ENCODE measurements around the gene PTPRQ. TPM values are rescaled to one million over a fixed set of nuclear protein-coding genes. Genes with fewer than 3 reads are reported as not detected.

PTPRQ gene
- total and polyA plus RNA-seq, 4 donors, result 0.26 to 11.7 (median 1.4) TPM

DNA sequence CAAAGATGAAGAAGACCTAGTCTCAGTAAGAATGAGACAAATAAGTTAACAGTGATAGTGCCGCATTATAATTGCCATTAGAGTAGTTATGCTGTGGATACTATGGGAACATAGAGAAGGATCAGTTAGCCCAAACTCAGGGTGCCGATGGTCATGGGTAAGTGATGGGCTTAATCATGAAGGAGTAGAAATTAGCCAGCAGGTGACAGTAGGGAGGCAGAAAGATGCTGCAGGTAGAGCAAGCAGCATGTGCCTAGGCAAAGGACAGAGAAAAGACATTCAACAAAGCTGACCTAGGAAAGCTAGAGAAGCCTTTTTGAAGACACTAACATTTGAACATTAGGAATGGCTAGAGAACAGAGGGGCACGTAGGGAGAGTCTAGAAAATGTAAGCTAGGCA lies 30.6 kb upstream of the PTPRQ start:
- Histone ChIP-seq H3K27ac (ENCODE audit: low read depth in 1 of 2, low read length in 1 of 2) (no peak overlapping the region), H3K9ac (ENCODE audit: insufficient read depth in 1 of 2, low read length in 2 of 2) (no peak overlapping the region), H3K27me3 (ENCODE audit: control insufficient read depth in 3 of 3, insufficient read depth in 3 of 3, low read length in 2 of 3) (no peaks in the 10 kb centered on the region), H3K4me3 (no peak overlapping the region), H3K4me1 (ENCODE audit: control insufficient read depth in 5 of 5, insufficient read depth in 5 of 5, low read length in 5 of 5) (no peaks in the 10 kb centered on the region), H3K36me3 (ENCODE audit: control insufficient read depth in 4 of 4, insufficient read depth in 4 of 4, low read length in 4 of 4) (no peaks in the 10 kb centered on the region), H3K9me3 (ENCODE audit: control insufficient read depth in 4 of 4, insufficient read depth in 3 of 4, low read length in 3 of 4) (no peaks in the 10 kb centered on the region)
- no peak for TF ChIP-seq CTCF (IDR thresholded peaks at IDR 0.05; ENCODE audit: control extremely low read depth, extremely low read depth)
- ATAC-seq (ENCODE audit: insufficient read depth, low FRiP score) (no peak), DNase-seq (no peak)
- 89 to 92% methylated on average over 3 of the region's 3 CpGs for WGBS, 2 donors

- DNase-seq, result no peak
- no peak for TF ChIP-seq CTCF (IDR thresholded peaks at IDR 0.05; ENCODE audit: control extremely low read depth, extremely low read depth)
- no peak for ATAC-seq (ENCODE audit: insufficient read depth, low FRiP score)
- Histone ChIP-seq H3K9ac (ENCODE audit: insufficient read depth in 1 of 2, low read length in 2 of 2) (no peak overlapping the region), H3K4me3 (no peak overlapping the region), H3K27ac (ENCODE audit: low read depth in 1 of 2, low read length in 1 of 2) (no peak overlapping the region), H3K27me3 (ENCODE audit: control insufficient read depth in 3 of 3, insufficient read depth in 3 of 3, low read length in 2 of 3) (no peaks in the 10 kb centered on the region), H3K36me3 (ENCODE audit: control insufficient read depth in 4 of 4, insufficient read depth in 4 of 4, low read length in 4 of 4) (no peaks in the 10 kb centered on the region), H3K9me3 (ENCODE audit: control insufficient read depth in 4 of 4, insufficient read depth in 3 of 4, low read length in 3 of 4) (no peaks in the 10 kb centered on the region), H3K4me1 (ENCODE audit: control insufficient read depth in 5 of 5, insufficient read depth in 5 of 5, low read length in 5 of 5) (peaks cover 0 to 8% (median 0%) of the 10 kb centered on the region in 5 donors)
- 30 to 72% methylated on average over 1 of the region's 1 CpG for WGBS, 2 donors
Observed at GRCh38 chr12:80415466-80415865, 28.6 kb upstream of the PTPRQ start.

GRCh38 chr12:80419644-80420043 lies 24.4 kb upstream of the PTPRQ start:
- Histone ChIP-seq H3K36me3 (ENCODE audit: control insufficient read depth in 4 of 4, insufficient read depth in 4 of 4, low read length in 4 of 4) (no peaks in the 10 kb centered on the region), H3K9me3 (ENCODE audit: control insufficient read depth in 4 of 4, insufficient read depth in 3 of 4, low read length in 3 of 4) (no peaks in the 10 kb centered on the region), H3K4me1 (ENCODE audit: control insufficient read depth in 5 of 5, insufficient read depth in 5 of 5, low read length in 5 of 5) (peaks cover 0 to 11% (median 0%) of the 10 kb centered on the region in 5 donors), H3K27me3 (ENCODE audit: control insufficient read depth in 3 of 3, insufficient read depth in 3 of 3, low read length in 2 of 3) (no peaks in the 10 kb centered on the region), H3K9ac (ENCODE audit: insufficient read depth in 1 of 2, low read length in 2 of 2) (no peak overlapping the region), H3K27ac (ENCODE audit: low read depth in 1 of 2, low read length in 1 of 2) (no peak overlapping the region), H3K4me3 (no peak overlapping the region)
- ATAC-seq (ENCODE audit: insufficient read depth, low FRiP score), result no peak
- DNase-seq, result no peak
- TF ChIP-seq CTCF (IDR thresholded peaks at IDR 0.05; ENCODE audit: control extremely low read depth, extremely low read depth), result no peak

DNA sequence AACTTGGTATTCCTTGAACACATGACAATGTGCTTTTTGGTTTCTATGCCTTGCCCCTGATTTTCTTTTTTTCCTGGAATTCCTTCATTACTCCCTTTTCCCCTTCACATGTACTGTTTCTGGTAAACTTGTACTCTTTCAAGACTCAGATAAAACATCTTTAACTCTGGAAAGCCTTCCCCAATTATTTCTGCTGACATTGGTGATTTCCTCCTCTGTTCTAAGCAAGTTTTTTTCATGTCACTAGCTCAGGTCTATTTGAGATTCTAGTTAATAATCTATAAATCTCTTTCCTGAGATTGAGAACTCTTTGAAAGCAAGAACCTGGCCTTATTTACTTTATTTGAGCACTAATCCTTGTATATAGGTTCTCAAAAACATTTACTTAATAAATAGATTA lies 24.0 kb upstream of the PTPRQ start:
- no peak for TF ChIP-seq CTCF (IDR thresholded peaks at IDR 0.05; ENCODE audit: control extremely low read depth, extremely low read depth)
- H3K27ac ChIP-seq (ENCODE audit: low read depth in 1 of 2, low read length in 1 of 2), result no peak overlapping the region
- no peak for ATAC-seq (ENCODE audit: insufficient read depth, low FRiP score)
- no peak for DNase-seq
- H3K36me3 ChIP-seq (ENCODE audit: control insufficient read depth in 4 of 4, insufficient read depth in 4 of 4, low read length in 4 of 4), result no peaks in the 10 kb centered on the region
- H3K4me3 ChIP-seq, result no peak overlapping the region
- H3K27me3 ChIP-seq (ENCODE audit: control insufficient read depth in 3 of 3, insufficient read depth in 3 of 3, low read length in 2 of 3), result no peaks in the 10 kb centered on the region
- H3K9me3 ChIP-seq (ENCODE audit: control insufficient read depth in 4 of 4, insufficient read depth in 3 of 4, low read length in 3 of 4), result no peaks in the 10 kb centered on the region
- peaks cover 0 to 11% (median 0%) of the 10 kb centered on the region in 5 donors for H3K4me1 ChIP-seq (ENCODE audit: control insufficient read depth in 5 of 5, insufficient read depth in 5 of 5, low read length in 5 of 5)
- no peak overlapping the region for H3K9ac ChIP-seq (ENCODE audit: insufficient read depth in 1 of 2, low read length in 2 of 2)
